ENCODE measurements around the gene KIAA1614.

KIAA1614 gene

DNA sequence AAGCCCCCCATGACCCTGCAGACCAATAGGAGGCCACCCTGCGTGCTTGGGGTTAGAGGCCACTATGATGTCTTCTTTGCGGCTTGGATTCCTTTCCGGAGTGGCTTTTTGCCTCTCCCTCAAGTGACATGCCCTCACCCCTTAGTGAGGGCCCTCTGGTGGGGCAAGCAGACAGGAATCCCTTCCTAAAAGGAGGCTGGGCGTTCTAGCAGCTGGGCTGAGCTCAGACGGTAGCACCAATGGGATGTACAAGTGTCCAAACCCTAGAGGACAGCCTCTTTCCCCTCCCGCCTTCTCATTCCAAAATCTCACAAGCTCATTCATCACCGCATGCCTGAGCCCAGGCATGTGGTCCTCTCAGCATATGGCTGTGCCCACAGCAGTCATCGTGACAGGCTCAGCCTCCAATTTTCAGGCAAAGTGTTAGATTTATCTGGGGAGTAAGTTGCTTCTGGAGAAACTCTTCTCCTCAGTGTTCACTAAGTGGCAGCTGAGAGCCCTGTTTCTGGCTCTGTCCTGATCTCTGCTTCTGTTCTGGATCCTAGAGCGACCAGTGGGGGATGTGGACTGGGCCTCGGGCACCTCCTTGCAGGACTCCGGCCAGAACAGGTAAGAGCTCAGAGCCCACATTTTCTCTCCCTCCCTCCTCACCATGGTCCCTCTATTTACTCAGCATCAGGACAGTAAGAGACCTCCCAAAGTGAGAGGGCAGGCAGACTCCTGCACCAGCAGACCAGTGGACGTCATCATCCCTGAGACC lies 4.8 kb downstream of the KIAA1614 start:
- Mint-ChIP-seq H3K36me3 (ENCODE audit: low read depth) (no peaks in the 10 kb centered on the region), H3K27me3 (peaks cover 20% of the 10 kb centered on the region), H3K9me3 (no peaks in the 10 kb centered on the region), H3K4me1 (ENCODE audit: low read depth) (no peaks in the 10 kb centered on the region), H3K27ac (no peak overlapping the region), H3K4me3 (no peak overlapping the region)

DNA sequence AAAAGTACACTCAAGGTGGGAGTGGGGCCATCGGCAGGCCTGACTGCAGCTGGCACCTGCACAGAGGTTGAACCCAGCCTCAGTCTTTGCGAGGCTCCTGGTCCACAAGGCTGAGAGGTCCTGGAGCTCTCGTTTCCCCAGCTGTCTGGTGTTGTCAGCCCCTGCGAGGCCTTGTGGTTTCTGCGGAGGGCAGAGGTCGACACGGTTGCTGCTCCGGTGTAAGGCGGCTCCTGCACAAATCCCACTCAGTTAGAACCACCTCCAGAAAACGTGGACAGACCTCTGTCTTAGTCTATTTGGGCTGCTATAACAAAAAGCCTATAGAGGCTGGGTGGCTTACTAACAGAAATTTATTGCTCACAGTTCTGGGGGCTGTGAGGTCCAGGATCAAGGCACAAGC lies 5.8 kb downstream of the KIAA1614 start:
- no peak overlapping the region for H3K27ac Mint-ChIP-seq
- H3K36me3 Mint-ChIP-seq (ENCODE audit: low read depth): no peaks in the 10 kb centered on the region
- peaks cover 18% of the 10 kb centered on the region for H3K27me3 Mint-ChIP-seq
- H3K4me3 Mint-ChIP-seq: no peak overlapping the region
- H3K4me1 Mint-ChIP-seq (ENCODE audit: low read depth): no peaks in the 10 kb centered on the region
- no peaks in the 10 kb centered on the region for H3K9me3 Mint-ChIP-seq

DNA sequence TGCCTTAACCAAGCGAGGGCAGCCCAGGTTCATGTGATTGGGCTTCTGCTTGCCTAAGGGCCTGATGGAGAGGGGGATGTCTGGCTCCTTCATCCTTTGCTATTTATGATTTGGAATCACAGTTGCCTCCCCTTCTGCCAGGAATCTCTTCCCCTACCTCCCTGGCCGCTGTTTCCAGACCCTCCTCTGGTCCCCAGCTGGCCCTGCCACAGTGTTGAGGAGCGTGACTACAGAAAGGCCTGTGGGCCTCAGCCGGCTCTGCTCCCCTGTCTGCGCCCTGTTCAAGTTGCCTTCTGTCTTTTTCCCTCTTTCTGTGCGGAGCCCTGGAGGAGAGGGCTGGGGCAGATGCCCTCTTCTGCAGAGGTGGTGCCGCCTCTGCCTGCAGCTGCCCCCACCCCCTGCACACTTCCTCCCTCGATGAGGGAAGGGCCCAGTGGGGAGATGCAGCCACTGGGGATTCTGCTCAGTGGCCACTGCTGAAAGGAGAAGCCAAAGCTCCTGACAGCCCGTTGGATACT lies 6.5 kb downstream of the KIAA1614 start:
- Mint-ChIP-seq H3K36me3 (ENCODE audit: low read depth) (no peaks in the 10 kb centered on the region), H3K4me3 (no peak overlapping the region), H3K27me3 (peaks cover 10% of the 10 kb centered on the region), H3K27ac (no peak overlapping the region), H3K4me1 (ENCODE audit: low read depth) (no peaks in the 10 kb centered on the region), H3K9me3 (no peaks in the 10 kb centered on the region)

DNA sequence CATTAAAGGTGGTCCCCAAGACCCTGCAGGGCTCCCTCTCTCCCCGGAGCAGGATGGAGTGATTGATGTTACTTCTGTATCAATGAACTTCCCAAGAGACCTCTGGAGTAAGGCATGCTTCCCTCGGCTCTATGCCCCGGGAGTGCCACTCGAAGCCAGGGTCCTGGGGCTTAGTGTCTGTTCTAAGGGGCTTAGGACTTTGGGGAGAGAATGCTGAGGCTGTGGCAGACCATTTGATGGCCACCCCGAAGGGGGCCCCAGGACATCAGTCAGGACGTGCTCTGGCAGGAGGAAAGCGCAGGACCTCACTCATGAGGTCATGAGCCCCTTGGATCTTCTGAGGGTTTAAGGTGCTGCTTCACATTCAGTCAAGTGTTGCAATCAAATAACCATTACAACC lies 7.5 kb downstream of the KIAA1614 start:
- Mint-ChIP-seq H3K4me1 (ENCODE audit: low read depth) (no peaks in the 10 kb centered on the region), H3K9me3 (no peaks in the 10 kb centered on the region), H3K27ac (no peak overlapping the region), H3K27me3 (peaks cover 5% of the 10 kb centered on the region), H3K36me3 (ENCODE audit: low read depth) (no peaks in the 10 kb centered on the region), H3K4me3 (no peak overlapping the region)

DNA sequence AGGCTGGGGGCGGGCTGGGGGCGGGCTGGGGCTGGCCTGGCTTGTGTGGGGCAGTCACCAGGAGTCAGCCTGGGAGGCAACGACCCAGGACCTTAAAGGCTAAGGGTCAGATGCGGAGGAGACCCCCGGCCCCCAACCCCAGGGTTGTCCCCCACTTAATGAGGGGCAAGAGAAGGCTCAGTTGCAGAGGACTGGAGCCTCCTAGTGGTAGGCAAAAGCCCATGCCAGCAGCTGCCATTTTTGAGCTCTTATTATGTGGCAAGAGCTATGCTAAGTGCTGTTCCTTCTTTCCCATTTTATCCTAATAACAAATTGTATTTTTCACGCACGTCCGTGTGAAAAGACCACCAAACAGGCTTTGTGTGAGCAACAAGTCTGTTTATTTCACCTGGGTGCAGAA lies 8.0 kb downstream of the KIAA1614 start:
- Mint-ChIP-seq H3K4me1 (ENCODE audit: low read depth) (no peaks in the 10 kb centered on the region), H3K27me3 (no peaks in the 10 kb centered on the region), H3K27ac (no peak overlapping the region), H3K36me3 (ENCODE audit: low read depth) (no peaks in the 10 kb centered on the region), H3K9me3 (no peaks in the 10 kb centered on the region), H3K4me3 (no peak overlapping the region)

DNA sequence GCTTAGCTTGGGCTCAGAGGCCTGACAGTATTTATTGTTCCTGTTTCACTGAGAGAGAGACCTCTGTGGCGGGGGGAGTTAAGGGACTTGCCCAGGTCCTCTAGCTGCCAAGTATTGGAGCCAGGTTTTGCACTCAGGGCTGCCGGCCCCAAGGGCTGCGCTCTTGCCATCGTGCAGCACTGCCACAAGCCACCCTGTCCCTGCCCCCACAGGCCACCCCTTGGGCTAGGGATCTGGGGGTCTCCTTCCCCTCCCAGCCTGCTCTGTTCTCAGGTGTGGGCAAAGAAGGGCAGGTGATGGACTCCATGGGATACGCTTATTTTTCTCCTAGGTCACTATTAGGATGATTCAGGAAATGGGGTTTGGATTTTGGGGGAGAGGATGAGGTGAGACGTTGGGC lies 8.7 kb downstream of the KIAA1614 start:
- Mint-ChIP-seq H3K36me3 (ENCODE audit: low read depth) (no peaks in the 10 kb centered on the region), H3K4me3 (no peak overlapping the region), H3K4me1 (ENCODE audit: low read depth) (no peaks in the 10 kb centered on the region), H3K27ac (no peak overlapping the region), H3K9me3 (no peaks in the 10 kb centered on the region), H3K27me3 (no peaks in the 10 kb centered on the region)

DNA sequence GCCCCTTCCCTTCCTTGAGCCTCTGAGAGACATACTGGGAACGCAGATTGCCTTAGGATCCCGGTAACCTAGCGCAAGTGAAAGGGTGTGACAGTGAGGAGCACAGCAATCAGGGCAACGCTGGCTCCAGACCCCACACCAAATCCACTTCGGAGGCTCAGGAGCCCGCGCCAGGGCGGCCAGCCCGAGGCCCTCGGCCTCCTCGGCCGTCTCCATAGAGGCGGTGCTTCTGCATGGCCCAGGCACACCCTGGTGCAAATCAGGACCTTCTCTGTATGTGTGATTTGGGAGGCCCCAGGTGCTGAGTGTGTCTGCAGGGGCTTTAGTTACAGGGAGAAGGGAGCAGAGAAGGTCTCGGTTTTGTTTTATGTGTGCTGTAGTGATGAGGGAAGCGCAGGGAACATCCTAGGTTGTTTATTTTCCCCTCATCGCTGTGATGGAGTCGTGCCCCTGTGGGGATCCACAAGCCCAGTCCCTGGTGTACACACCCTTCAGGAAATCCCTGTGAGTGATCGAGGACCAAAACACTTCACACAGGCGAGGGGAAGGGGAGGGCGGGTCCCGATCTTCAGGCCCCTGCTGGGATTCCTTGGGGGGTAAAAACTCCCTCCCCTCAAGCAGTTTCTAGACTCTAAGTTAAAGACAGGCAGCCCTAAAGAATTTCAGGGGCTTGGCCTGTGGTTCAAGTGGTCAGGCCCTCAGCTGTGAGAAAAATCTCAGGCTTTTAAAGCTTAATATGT lies 9.4 kb downstream of the KIAA1614 start:
- no peaks in the 10 kb centered on the region for H3K36me3 Mint-ChIP-seq (ENCODE audit: low read depth)
- no peak overlapping the region for H3K4me3 Mint-ChIP-seq
- no peaks in the 10 kb centered on the region for H3K9me3 Mint-ChIP-seq
- no peak overlapping the region for H3K27ac Mint-ChIP-seq
- H3K27me3 Mint-ChIP-seq: peaks cover 4% of the 10 kb centered on the region
- no peaks in the 10 kb centered on the region for H3K4me1 Mint-ChIP-seq (ENCODE audit: low read depth)

DNA sequence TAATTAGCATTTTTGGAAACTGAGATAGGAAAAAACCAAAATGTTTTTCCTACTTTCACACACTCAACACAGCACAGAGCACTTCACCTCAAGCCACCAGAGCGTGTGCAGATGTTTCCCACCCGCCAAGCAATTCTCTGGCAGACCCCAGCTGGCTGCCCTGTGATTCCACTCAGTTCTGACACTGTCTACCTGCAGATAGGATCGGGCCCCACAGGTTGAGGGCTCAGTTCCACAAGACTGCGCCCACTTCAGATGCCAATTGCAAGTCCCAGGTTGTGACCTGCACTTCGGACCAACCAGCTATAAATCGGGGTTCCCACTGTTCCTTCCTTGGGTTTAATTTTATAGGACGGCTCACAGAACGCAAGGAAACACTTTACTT lies 9.9 kb downstream of the KIAA1614 start:
- H3K4me3 Mint-ChIP-seq: no peak overlapping the region
- no peaks in the 10 kb centered on the region for H3K9me3 Mint-ChIP-seq
- peaks cover 5% of the 10 kb centered on the region for H3K27me3 Mint-ChIP-seq

DNA sequence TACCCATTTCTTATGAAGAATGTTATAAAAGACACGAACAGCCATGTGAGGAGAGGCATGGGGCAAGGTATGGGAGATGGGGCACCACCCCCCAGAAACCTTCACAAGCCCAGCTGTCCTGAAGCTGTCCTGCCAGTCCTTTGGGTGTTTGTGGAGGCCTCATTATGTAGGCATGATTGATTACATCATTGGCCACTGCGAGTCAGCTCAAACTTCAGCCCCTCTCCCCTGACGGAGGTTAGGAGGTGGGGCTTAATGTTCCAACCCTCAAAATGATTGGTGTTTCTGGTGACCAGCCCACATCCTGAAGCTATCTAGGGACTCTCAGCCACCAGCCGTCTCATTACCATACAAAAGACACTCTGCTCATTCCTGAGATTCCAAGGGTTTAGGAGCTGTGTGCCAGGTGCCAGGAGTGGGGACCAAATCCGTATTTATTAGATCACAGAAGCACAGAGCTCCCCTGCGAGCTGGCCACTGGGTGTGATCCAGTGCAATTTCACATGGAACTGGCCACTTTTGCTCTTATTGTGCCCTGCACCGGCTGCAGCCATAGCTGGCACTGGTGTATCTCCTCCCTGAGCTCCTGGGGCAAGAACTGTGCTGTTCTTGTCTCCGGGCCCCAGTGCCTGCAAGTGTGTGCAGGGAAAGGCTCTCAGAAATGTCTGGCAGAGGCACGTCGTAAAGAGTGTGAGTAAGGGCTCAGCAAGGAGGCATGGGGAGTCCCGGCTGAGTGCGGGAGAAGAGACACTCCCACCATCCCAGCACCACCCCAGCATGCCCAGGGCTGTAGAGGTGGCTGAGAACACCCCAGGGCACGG lies 10.5 kb downstream of the KIAA1614 start:
- no peak overlapping the region for H3K4me3 Mint-ChIP-seq
- H3K9me3 Mint-ChIP-seq: no peaks in the 10 kb centered on the region
- H3K27ac Mint-ChIP-seq: no peak overlapping the region
- H3K4me1 Mint-ChIP-seq (ENCODE audit: low read depth): no peaks in the 10 kb centered on the region
- peaks cover 5% of the 10 kb centered on the region for H3K27me3 Mint-ChIP-seq
- H3K36me3 Mint-ChIP-seq (ENCODE audit: low read depth): no peaks in the 10 kb centered on the region

More for the DNA sequence above, 9.9 kb downstream of the KIAA1614 start:
- Mint-ChIP-seq H3K4me1 (ENCODE audit: low read depth) (no peaks in the 10 kb centered on the region), H3K36me3 (ENCODE audit: low read depth) (no peaks in the 10 kb centered on the region), H3K27ac (no peak overlapping the region)

DNA sequence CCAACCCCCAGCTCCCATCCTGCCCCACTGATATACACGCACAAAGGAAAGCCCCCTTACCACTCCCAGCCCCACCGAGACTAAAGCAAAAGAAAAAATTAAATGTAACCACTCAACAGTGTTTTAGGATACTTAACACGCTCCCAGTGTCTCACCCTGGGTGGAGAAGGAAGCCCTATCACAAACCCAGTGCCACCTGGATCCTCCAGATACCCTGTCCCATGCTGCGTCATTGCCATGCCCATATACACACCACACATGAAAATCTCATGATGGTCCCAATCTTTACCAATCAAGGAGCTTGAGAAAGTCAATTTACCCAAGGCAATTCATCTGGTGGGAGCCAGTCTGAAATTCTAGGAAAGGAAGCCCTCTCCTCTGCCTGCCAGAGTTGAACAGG lies 11.2 kb downstream of the KIAA1614 start:
- no peaks in the 10 kb centered on the region for H3K9me3 Mint-ChIP-seq
- no peaks in the 10 kb centered on the region for H3K4me1 Mint-ChIP-seq (ENCODE audit: low read depth)
- peaks cover 5% of the 10 kb centered on the region for H3K27me3 Mint-ChIP-seq
- H3K4me3 Mint-ChIP-seq: no peak overlapping the region
- no peaks in the 10 kb centered on the region for H3K36me3 Mint-ChIP-seq (ENCODE audit: low read depth)
- no peak overlapping the region for H3K27ac Mint-ChIP-seq

DNA sequence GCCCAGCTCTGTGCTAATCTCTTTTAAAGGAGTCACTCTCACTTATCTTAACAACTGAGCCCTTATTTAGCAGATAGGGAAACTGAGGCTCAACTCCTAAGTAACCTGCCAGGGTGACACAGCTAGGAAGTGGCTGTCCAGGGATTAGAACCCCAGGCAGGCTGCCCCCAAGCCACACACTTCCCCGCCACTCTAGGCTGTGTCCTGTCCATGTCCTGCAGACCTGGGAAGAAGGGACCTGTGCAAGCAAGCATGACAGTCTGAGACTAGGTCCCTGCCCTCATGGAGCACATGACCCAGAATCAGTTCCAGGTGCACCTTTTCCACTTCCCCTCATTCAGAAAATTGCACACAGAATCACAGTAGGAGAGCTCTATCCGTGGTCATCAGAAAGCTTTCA lies 12.2 kb downstream of the KIAA1614 start:
- Mint-ChIP-seq H3K4me1 (ENCODE audit: low read depth) (no peaks in the 10 kb centered on the region), H3K4me3 (no peak overlapping the region), H3K27me3 (peaks cover 5% of the 10 kb centered on the region), H3K9me3 (no peaks in the 10 kb centered on the region), H3K27ac (no peak overlapping the region), H3K36me3 (ENCODE audit: low read depth) (no peaks in the 10 kb centered on the region)

DNA sequence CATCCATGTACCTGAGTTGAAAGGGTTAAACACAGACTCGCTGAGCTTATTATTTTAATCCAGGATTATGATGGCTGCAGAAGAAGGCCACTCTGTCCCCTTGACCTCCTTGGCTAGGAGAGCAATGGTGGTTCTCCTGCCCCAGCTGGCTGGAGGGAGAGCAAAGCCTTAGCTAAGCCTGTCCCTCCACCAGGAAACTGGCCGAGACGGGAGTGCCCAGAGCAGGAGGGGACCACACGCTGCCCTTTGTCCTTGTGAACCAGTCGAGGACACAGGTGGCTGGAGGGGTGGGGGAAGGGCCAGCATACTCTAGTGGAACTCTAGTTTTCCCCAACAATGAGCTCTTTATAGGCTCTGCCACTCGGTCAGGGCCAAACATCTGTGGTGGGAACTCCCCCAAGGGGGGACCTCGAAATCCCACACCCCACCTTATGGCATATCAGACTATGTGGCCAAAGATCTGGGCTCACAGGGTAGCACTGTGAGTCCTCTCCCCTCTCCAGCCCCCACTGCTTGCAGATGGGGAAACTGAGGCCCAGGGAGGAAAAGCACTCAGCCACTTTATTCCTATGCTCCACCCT lies 12.9 kb downstream of the KIAA1614 start:
- peaks cover 5% of the 10 kb centered on the region for H3K27me3 Mint-ChIP-seq

DNA sequence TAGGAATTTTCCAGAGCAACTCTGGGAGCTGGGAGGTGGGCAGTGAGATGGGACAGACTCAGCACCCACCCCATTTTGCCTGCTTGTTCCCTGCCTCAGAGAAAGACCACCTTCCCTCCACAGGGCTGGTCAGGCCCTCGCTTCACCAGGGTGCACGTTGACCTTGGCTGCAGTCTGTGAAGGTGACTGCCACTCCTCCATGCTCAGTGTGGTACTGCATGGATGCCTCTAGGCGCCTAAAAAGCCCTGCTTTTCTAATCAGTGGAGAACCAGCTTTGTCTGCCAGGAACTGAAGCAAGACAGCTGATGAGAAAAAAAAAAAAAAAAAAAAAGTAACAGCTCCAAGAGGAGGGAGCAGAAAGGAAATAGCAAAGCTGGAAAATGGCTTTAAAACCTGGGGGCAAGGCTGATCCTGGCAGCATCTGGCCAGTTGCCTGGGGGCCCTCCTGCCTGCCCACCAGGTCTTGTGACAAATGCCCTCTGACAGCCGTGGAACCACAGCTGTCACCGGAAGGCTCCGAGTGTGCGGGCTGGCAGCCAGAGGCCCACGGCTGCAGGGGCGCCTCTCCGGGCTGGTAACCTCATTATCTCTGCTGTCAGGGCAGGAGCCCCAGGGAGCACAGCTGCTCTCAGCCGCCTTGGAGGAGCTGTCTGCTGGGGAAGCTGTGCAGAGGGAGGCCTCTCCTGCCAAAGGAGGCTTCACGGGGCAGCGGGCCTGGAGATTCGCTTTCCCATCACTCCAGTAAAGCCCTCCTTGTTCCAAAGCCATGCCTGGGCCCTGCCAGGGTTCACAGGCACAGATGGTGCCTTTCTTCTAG lies 13.7 kb downstream of the KIAA1614 start:
- no peak overlapping the region for H3K27ac Mint-ChIP-seq
- H3K36me3 Mint-ChIP-seq (ENCODE audit: low read depth): no peaks in the 10 kb centered on the region
- H3K4me3 Mint-ChIP-seq: no peak overlapping the region
- no peaks in the 10 kb centered on the region for H3K9me3 Mint-ChIP-seq
- H3K27me3 Mint-ChIP-seq: peaks cover 5% of the 10 kb centered on the region
- no peaks in the 10 kb centered on the region for H3K4me1 Mint-ChIP-seq (ENCODE audit: low read depth)

More for the DNA sequence above, 12.9 kb downstream of the KIAA1614 start:
- no peaks in the 10 kb centered on the region for H3K9me3 Mint-ChIP-seq
- H3K36me3 Mint-ChIP-seq (ENCODE audit: low read depth): no peaks in the 10 kb centered on the region
- no peaks in the 10 kb centered on the region for H3K4me1 Mint-ChIP-seq (ENCODE audit: low read depth)
- H3K27ac Mint-ChIP-seq: no peak overlapping the region
- H3K4me3 Mint-ChIP-seq: no peak overlapping the region

DNA sequence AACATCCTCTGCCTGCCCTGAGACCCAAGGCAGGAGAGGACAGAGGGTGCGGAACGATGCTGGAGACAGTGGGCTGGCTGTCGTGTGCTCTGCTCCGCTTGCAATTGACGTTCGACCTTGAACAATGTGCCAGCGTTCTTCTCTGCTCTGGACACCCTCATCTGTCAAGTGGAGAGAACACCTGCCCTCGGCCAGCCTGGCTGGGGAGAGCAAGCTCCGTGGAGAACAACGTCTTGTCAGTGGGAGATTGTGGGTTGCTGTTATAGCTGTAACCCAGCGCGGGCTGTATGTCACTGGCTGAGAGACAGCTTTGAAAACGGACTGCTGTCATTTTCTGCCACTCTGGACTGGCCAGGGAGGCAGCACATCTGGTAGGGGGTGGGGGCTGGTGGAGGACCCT lies 14.7 kb downstream of the KIAA1614 start:
- H3K9me3 Mint-ChIP-seq: no peaks in the 10 kb centered on the region
- no peaks in the 10 kb centered on the region for H3K4me1 Mint-ChIP-seq (ENCODE audit: low read depth)
- H3K27ac Mint-ChIP-seq: no peak overlapping the region
- peaks cover 5% of the 10 kb centered on the region for H3K27me3 Mint-ChIP-seq
- no peaks in the 10 kb centered on the region for H3K36me3 Mint-ChIP-seq (ENCODE audit: low read depth)
- no peak overlapping the region for H3K4me3 Mint-ChIP-seq

Data from stimulated activated naive CD8-positive, alpha-beta T cell treated with anti-CD3 and anti-CD28 coated beads, Interleukin-15, Interleukin-2, amounts not matched to agents 100 ng/mL and 50 ng/mL, for 24 hours (primary cell).